Islet of Langerhans (tissue), 1 donor: ENCODE data around the gene MEGF6.

Experiments
- FAIRE-seq: peaks from one replicate; lab custom pipeline; 2011; peaks lifted over from hg19 to GRCh38; lab: Jason Lieb, UNC

Gene MEGF6

DNA sequence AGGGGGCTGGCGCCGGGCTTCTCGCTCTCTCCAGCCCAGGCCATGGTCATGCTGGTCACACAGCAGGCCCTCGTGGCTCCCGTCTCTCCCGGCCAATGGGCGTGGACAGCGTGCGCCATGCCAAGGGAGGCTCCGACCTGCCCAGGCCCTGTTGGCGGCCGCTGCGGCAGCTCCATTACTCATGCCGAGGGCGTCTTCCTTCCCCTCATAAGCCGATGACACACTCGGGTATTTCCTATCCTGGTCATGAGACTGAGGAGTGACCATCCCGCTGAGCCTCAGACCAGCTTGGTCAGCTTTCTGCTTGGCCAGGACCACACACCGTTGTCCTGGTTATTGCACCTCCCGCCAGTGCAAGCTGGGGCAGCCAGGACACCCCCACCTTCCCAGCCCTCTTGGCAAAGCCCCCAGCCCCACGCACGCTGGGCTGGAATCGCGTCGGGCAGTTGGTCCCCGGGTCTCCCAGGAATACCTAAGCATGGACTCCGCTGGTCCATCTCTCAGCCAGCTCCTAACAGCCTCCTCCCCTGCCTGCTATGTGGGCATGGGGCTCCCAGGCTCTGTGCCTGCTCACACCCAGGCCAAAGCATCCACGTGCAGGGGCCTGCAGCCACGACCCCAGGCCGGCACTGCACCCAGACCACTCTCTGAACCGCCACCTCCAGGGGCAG, 107.0 kb downstream of the MEGF6 start:
- FAIRE-seq: no peak

- no peak for FAIRE-seq
These were observed 107.8 kb downstream of the MEGF6 start for GRCh38 chr1:3503525-3503886.

GRCh38 chr1:3502641-3503524, 108.4 kb downstream of the MEGF6 start:
- FAIRE-seq: no peak

- no peak for FAIRE-seq
These were observed 109.3 kb downstream of the MEGF6 start for GRCh38 chr1:3501856-3502640.

DNA sequence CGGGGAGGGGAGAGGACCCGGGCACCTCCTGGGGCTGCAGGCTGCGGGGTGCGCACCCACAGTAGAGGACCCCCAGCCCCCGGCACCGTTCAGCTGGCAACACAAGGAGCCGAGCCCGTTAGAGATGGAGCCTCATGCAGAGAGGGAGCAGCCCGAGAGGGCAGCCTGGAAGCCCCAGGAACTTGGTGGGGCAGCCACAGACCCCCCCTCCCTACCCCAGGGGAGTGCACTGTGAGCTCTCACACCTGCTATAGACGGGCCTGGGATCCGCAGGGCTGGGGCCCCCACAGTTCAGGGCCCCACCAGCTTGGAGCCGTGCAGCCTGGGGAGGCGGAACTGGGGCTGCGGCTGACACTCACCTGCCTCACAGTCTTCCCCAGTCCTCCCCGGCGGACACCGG, 109.9 kb downstream of the MEGF6 start:
- FAIRE-seq: no peak

- no peak for FAIRE-seq
These were observed 111.0 kb downstream of the MEGF6 start for GRCh38 chr1:3500265-3500835.

- no peak for FAIRE-seq
These were observed 111.7 kb downstream of the MEGF6 start for GRCh38 chr1:3499611-3500010.

DNA sequence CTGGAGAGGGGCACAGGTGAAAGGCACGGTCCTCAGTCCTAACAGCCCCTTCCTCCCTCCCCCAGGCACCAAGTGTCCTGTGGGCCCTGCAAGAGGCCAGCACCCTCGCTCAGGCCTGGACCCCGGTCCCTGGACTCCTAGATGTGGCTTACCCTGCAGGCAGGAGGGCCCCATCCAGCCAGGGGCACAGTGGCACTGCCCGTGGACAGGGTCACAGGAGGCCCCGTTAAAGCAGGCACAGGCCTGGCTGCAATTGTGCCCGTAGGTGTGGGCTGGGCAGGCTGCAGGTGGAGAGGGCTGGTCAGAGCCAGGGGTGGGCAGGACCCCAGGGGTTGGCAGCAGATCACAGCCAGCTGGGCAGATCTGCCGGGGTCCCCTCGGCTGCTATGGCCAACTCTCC, 112.3 kb downstream of the MEGF6 start:
- no peak for FAIRE-seq

- FAIRE-seq: no peak
These were observed 112.9 kb downstream of the MEGF6 start for GRCh38 chr1:3498246-3498930.

DNA sequence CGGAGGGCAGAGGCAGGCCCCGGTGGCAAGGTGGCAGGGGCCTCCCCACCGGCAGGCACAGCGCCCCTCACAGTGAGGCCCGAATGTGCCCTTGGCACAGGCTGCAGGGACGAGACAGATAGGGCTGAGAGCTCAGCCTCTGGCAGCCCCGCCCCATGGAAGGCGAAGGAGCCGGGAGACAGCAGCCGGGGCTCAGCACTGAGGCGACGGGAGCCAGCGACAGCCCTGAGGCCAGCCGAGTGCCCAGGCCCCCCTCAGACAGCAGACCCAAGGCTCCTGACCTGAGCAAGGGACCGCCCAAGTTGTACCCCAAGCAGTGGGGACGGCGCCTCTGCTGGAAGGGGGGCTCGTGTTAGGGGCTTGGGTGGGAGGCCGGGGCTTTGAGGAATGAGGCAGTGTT, 113.8 kb downstream of the MEGF6 start:
- no peak for FAIRE-seq

- FAIRE-seq: no peak
These were observed 114.4 kb downstream of the MEGF6 start for GRCh38 chr1:3496916-3497315.

GRCh38 chr1:3495776-3496745, 115.2 kb downstream of the MEGF6 start:
- no peak for FAIRE-seq

- FAIRE-seq: no peak
These were observed 116.7 kb downstream of the MEGF6 start for GRCh38 chr1:3494321-3495308.

- FAIRE-seq: no peak
These were observed 118.6 kb downstream of the MEGF6 start for GRCh38 chr1:3492545-3493246.

GRCh38 chr1:3491291-3492246, 119.7 kb downstream of the MEGF6 start:
- no peak for FAIRE-seq

GRCh38 chr1:3490046-3490745, 121.1 kb downstream of the MEGF6 start:
- no peak for FAIRE-seq

DNA sequence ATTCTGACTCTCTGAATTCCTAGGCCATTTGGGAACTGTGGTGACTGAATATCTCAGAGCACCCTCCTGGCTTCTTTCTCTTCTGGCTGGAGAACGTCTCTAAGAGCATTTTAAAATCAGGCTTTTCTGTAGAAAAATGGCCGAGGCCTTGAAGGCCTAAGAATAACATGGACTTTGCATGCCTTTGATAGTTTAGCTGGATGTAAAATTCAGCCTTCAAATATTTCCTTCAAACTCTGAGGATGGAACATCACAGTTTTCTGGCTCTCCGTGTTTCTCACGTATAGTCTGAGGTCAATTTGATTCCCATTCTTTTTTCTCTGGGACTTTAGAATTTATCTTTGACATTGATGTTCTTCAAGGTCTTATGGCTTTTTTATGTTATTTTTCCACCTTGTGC, 122.9 kb downstream of the MEGF6 start:
- no peak for FAIRE-seq
